Measurements from ENCODE around the gene GASK1A. TPM values are rescaled to one million over a fixed set of nuclear protein-coding genes. Genes with fewer than 3 reads are reported as not detected.

The GASK1A gene
- total RNA-seq, 2 donors from 2014 or later = 8.8 to 16.8 TPM

DNA sequence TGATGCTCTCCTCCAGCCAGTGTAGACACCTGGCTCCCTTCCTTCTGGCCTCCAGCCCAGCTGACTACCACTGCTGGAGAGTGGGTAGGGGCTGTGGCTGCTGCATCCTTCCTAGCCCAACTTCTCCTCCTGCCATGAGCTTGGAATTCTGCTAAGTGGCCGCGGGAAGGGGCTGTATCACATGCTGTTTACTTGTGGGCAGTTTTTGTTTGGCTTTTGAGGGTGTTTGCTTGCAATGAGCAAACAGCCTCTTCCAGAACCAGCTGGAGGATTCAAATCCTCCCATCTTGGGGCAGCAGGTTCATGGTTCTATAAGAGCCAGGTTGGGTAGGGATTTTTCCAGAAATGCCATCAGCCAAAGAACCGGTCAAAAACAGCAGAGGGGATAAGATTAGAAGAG, 9.0 kb downstream of the GASK1A start:
- intact Hi-C loops (cut with DNase I) = no loop called here
- Histone ChIP-seq H3K27ac (no peak overlapping the region), H3K4me1 (no peaks in the 10 kb centered on the region), H3K36me3 (replicated peaks in 1 of 2; ENCODE audit: insufficient read depth in 1 of 2, low read depth in 2 of 2) (no peaks in the 10 kb centered on the region), H3K4me3 (no peak overlapping the region), H3K9me3 (no peaks in the 10 kb centered on the region), H3K27me3 (no peaks in the 10 kb centered on the region)
- DNase-seq = no peak
- ATAC-seq = no peak
- 66 to 75% methylated on average over 3 of the region's 3 CpGs for WGBS, 2 donors
- TF ChIP-seq, protein P1, sequence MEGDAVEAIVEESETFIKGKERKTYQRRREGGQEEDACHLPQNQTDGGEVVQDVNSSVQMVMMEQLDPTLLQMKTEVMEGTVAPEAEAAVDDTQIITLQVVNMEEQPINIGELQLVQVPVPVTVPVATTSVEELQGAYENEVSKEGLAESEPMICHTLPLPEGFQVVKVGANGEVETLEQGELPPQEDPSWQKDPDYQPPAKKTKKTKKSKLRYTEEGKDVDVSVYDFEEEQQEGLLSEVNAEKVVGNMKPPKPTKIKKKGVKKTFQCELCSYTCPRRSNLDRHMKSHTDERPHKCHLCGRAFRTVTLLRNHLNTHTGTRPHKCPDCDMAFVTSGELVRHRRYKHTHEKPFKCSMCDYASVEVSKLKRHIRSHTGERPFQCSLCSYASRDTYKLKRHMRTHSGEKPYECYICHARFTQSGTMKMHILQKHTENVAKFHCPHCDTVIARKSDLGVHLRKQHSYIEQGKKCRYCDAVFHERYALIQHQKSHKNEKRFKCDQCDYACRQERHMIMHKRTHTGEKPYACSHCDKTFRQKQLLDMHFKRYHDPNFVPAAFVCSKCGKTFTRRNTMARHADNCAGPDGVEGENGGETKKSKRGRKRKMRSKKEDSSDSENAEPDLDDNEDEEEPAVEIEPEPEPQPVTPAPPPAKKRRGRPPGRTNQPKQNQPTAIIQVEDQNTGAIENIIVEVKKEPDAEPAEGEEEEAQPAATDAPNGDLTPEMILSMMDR (IDR thresholded peaks at IDR 0.05) = no peak
- no peak for TF ChIP-seq POLR2A (IDR thresholded peaks at IDR 0.05)

DNA sequence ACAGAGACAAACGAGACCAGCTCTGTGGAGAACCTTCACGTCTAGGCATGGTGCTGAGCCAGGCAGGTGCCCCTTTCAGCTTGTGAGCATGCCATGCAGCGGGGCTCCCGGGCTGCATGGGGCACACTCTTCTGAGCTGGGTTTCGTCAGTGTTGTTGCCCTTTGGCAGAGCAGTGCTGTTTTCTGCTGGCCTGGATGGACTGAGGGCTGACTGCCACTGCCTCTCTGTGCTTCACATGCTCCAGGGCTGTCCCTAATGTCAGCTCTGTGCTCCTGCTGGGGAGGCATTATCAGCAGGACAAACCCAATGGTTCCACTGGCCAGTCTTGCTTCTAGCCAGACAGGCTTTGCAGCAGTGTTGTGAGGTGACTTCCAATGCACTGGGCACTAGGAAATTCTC, 9.5 kb downstream of the GASK1A start:
- 85 to 87% methylated on average over 5 of the region's 5 CpGs for WGBS, 2 donors
- no peak for DNase-seq
- intact Hi-C loops (cut with DNase I) = no loop called here
- Histone ChIP-seq H3K27ac (no peak overlapping the region), H3K27me3 (no peaks in the 10 kb centered on the region), H3K9me3 (no peaks in the 10 kb centered on the region), H3K4me1 (no peaks in the 10 kb centered on the region), H3K36me3 (replicated peaks in 1 of 2; ENCODE audit: insufficient read depth in 1 of 2, low read depth in 2 of 2) (no peaks in the 10 kb centered on the region), H3K4me3 (no peak overlapping the region)
- no peak for TF ChIP-seq POLR2A (IDR thresholded peaks at IDR 0.05)
- TF ChIP-seq, protein P1 (IDR thresholded peaks at IDR 0.05) = no peak
- ATAC-seq = no peak

DNA sequence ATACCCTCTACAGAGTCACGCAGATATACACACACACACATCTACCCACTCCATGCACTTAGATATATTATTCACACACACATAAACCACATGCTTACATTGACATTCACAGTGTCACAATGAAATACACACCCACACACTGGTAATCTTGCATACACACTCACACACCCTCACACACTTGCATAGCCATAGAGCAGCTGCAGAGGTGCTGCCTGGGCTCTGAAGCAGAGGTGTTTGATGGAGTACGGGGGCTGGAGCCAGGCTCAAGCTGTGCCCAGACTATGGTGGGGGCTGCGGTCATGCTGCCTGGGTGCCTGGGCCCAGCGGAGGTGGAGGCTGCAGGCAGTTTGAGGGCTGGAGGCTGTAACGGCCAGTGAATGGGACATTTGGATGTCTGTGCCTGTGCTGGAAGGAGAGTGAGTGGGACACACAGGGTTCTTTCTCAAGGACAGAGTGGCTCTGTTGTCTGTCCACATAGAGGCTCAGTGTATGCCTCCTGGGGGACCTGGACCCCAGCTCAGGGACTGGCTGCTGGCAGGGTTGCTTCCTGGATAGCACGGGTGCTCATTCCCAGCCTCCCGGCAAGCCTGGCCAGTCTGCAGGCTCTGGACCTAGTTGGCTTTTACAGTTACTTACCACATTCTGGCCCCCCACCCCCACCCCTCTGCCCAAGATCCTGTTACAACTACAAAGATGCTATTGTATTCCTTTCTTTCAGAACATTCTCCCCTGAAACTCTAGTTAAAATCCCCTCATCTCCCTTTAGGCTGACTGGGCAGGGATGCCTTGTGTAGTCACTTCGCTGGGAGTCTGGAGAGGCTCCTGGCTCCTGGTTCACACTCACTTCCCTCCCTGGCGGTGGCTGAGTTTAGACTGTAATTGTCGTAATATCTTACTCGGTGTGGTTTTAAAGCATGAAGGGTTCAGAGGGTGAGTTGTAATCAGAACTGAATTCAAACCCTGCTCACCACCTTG, 12.5 kb downstream of the GASK1A start:
- no peaks in the 10 kb centered on the region for H3K36me3 ChIP-seq (replicated peaks in 1 of 2; ENCODE audit: insufficient read depth in 1 of 2, low read depth in 2 of 2)
- ATAC-seq = no peak
- WGBS, 2 donors = 67 to 75% methylated on average over 9 to 11 of the region's 11 CpGs
- no peak for TF ChIP-seq POLR2A (IDR thresholded peaks at IDR 0.05)
- TF ChIP-seq, protein P1 (IDR thresholded peaks at IDR 0.05) = no peak
- no peak for DNase-seq
- no peaks in the 10 kb centered on the region for H3K27me3 ChIP-seq
- no peak overlapping the region for H3K4me3 ChIP-seq
- no peaks in the 10 kb centered on the region for H3K9me3 ChIP-seq
- intact Hi-C loops (cut with DNase I) = no loop called here
- H3K27ac ChIP-seq = no peak overlapping the region
- peaks cover 2% of the 10 kb centered on the region for H3K4me1 ChIP-seq

DNA sequence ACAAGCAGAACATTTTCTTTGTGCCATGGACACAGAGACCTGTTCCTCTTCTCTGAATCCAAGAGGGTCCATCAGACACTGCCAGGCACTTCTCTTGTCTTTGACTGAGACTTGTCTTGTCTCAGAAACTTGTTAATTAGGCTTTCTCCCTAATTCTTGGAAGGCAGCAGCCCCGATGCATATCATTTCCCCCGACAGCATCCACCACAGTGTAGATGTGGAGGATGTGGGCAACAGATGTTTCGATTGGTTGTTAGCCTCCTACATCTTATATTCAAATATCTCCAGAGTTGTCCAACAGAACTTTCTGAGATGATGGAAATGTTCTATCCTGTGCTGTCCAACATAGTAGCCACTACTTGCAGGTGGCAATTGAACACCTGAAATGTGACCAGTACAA, 15.5 kb downstream of the GASK1A start:
- no peak for TF ChIP-seq POLR2A (IDR thresholded peaks at IDR 0.05)
- TF ChIP-seq, protein P1 (IDR thresholded peaks at IDR 0.05) = no peak
- H3K27me3 ChIP-seq = no peaks in the 10 kb centered on the region
- peaks cover 9% of the 10 kb centered on the region for H3K4me1 ChIP-seq
- no peak for DNase-seq
- no peak for ATAC-seq
- H3K27ac ChIP-seq = no peak overlapping the region
- no peaks in the 10 kb centered on the region for H3K9me3 ChIP-seq
- H3K36me3 ChIP-seq (replicated peaks in 1 of 2; ENCODE audit: insufficient read depth in 1 of 2, low read depth in 2 of 2) = no peaks in the 10 kb centered on the region
- WGBS, 2 donors = 89 to 92% methylated on average over 3 of the region's 3 CpGs
- intact Hi-C loops (cut with DNase I) = no loop called here
- no peak overlapping the region for H3K4me3 ChIP-seq

All from body of pancreas (tissue), 4 donors.